Hepatocyte (in vitro differentiated cells): Measurements from ENCODE around the gene SDK1. TPM values are rescaled to one million over a fixed set of nuclear protein-coding genes. Genes with fewer than 3 reads are reported as not detected.

Experiments
- DNase-seq: peaks from one replicate; pipeline ENCODE4 v3.0.0-alpha.2; 2016; ENCODE audit warnings: low spot score
- H2AFZ ChIP-seq: fragments of 200-600 bp; sonication (generic); 2 replicates; pipeline ENCODE4 v1.6.0; 2016; ENCODE audit warnings: antibody characterized with exemption, mild to moderate bottlenecking
- H3K27ac ChIP-seq: fragments of 200-600 bp; sonication (generic); 2 replicates; pipeline ENCODE4 v1.5.1; 2016; ENCODE audit warnings: mild to moderate bottlenecking
- H3K27me3 ChIP-seq: fragments of 200-600 bp; sonication (generic); 2 replicates; pipeline ENCODE4 v1.6.1; 2016
- H3K36me3 ChIP-seq: fragments of 200-600 bp; sonication (generic); replicated peaks from 2 replicates; pipeline ENCODE4 v1.5.1; 2016; ENCODE audit warnings: low read depth; ENCODE audit not compliant: insufficient read depth
- H3K4me1 ChIP-seq: fragments of 200-600 bp; sonication (generic); 2 replicates; pipeline ENCODE4 v1.5.1; 2016; ENCODE audit warnings: mild to moderate bottlenecking, moderate library complexity; ENCODE audit not compliant: insufficient read depth
- H3K4me2 ChIP-seq: fragments of 200-600 bp; sonication (generic); 2 replicates; pipeline ENCODE4 v1.6.0; 2016
- H3K4me3 ChIP-seq: fragments of 200-600 bp; sonication (generic); 2 replicates; pipeline ENCODE4 v1.5.1; 2016; ENCODE audit warnings: mild to moderate bottlenecking
- H3K79me2 ChIP-seq: fragments of 200-600 bp; sonication (generic); 2 replicates; pipeline ENCODE4 v1.6.0; 2017; ENCODE audit warnings: mild to moderate bottlenecking
- H3K9me2 ChIP-seq: fragments of 200-600 bp; sonication (generic); replicated peaks from 2 replicates; pipeline ENCODE4 v1.6.0; 2017; ENCODE audit warnings: mild to moderate bottlenecking; ENCODE audit not compliant: insufficient read depth
- H3K9me3 ChIP-seq: fragments of 200-600 bp; sonication (generic); 2 replicates; pipeline ENCODE4 v1.5.1; 2016; ENCODE audit warnings: low read depth, mild to moderate bottlenecking
- H4K20me1 ChIP-seq: fragments of 200-600 bp; sonication (generic); 2 replicates; pipeline ENCODE4 v1.6.0; 2016; ENCODE audit warnings: mild to moderate bottlenecking; ENCODE audit not compliant: insufficient read depth, poor library complexity, severe bottlenecking
- CTCF ChIP-seq: fragments of 200-600 bp; sonication (generic); IDR thresholded peaks from 2 replicates; pipeline ENCODE4 v1.5.1; 2016; ENCODE audit warnings: antibody characterized with exemption, mild to moderate bottlenecking; ENCODE audit not compliant: poor library complexity
- EZH2 ChIP-seq: fragments of 200-600 bp; sonication (generic); IDR thresholded peaks from 2 replicates; pipeline ENCODE4 v1.6.1; 2016; ENCODE audit warnings: antibody characterized with exemption, mild to moderate bottlenecking, borderline replicate concordance
- EZH2phosphoT487 ChIP-seq: fragments of 200-600 bp; sonication (generic); IDR thresholded peaks from one replicate; pipeline ENCODE4 v1.6.1; 2018; ENCODE audit warnings: antibody characterized with exemption, mild to moderate bottlenecking, low read depth, moderate library complexity; ENCODE audit not compliant: unreplicated experiment, severe bottlenecking
- WGBS: methylation state at CpG from one replicate; pipeline ENCODE4 v1.1.6; 2016; ENCODE audit warnings: low lambda C conversion rate; ENCODE audit errors: missing lambda C conversion rate; 5-methylcytosine and 5-hydroxymethylcytosine counted together
- polyA plus RNA-seq: library from polyadenylated mRNA; unstranded; fragments of >200 nt; fragmentation: Nextera tagmentation; extraction: Ambion mirVana; gene quantifications from 2 replicates; pipeline ENCODE4 v1.2.1, GENCODE V29; 2016
- total RNA-seq: library from RNA; depleted of rRNA; stranded (reverse); fragments of >200 nt; gene quantifications from 2 replicates; pipeline ENCODE4 v1.2.3, GENCODE V29; 2014

Gene SDK1
- total and polyA plus RNA-seq, 2 experiments from 2014 or later = 4.3 to 10.0 TPM

GRCh38 chr7:4108951-4109350 is 807.9 kb downstream of the SDK1 start:
- Histone ChIP-seq H3K27me3 (no peaks in the 10 kb centered on the region), H3K79me2 (no peaks in the 10 kb centered on the region), H2AFZ (no peak overlapping the region), H3K9me2 (no peaks in the 10 kb centered on the region), H3K4me3 (no peak overlapping the region), H3K9me3 (no peaks in the 10 kb centered on the region), H4K20me1 (no peaks in the 10 kb centered on the region), H3K36me3 (no peaks in the 10 kb centered on the region), H3K27ac (no peak overlapping the region), H3K4me1 (no peaks in the 10 kb centered on the region), H3K4me2 (no peak overlapping the region)
- WGBS = 92% methylated on average over 9 of the region's 9 CpGs
- no peak for DNase-seq
- TF ChIP-seq CTCF (no peak), EZH2 (no peak), EZH2phosphoT487 (no peak)

- Histone ChIP-seq H3K9me2 (no peaks in the 10 kb centered on the region), H3K4me2 (no peak overlapping the region), H4K20me1 (no peaks in the 10 kb centered on the region), H3K27ac (no peak overlapping the region), H2AFZ (no peak overlapping the region), H3K4me3 (no peak overlapping the region), H3K36me3 (no peaks in the 10 kb centered on the region), H3K9me3 (no peaks in the 10 kb centered on the region), H3K79me2 (no peaks in the 10 kb centered on the region), H3K27me3 (no peaks in the 10 kb centered on the region), H3K4me1 (no peaks in the 10 kb centered on the region)
- 94% methylated on average over 16 of the region's 16 CpGs for WGBS
- no peak for DNase-seq
- TF ChIP-seq EZH2phosphoT487 = no peak
- no peak for TF ChIP-seq EZH2
- no peak for TF ChIP-seq CTCF
These were observed 808.5 kb downstream of the SDK1 start for GRCh38 chr7:4109481-4110110.

GRCh38 chr7:4110438-4110837 is 809.4 kb downstream of the SDK1 start:
- no peaks in the 10 kb centered on the region for H3K79me2 ChIP-seq
- no peak overlapping the region for H3K4me2 ChIP-seq
- no peak overlapping the region for H3K4me3 ChIP-seq
- DNase-seq = no peak
- no peaks in the 10 kb centered on the region for H4K20me1 ChIP-seq
- 92% methylated on average over 4 of the region's 4 CpGs for WGBS
- H3K9me3 ChIP-seq = no peaks in the 10 kb centered on the region
- no peak overlapping the region for H2AFZ ChIP-seq
- no peaks in the 10 kb centered on the region for H3K27me3 ChIP-seq
- no peaks in the 10 kb centered on the region for H3K36me3 ChIP-seq
- TF ChIP-seq EZH2phosphoT487 (no peak), CTCF (no peak), EZH2 (no peak)
- H3K27ac ChIP-seq = no peak overlapping the region
- H3K9me2 ChIP-seq = no peaks in the 10 kb centered on the region
- H3K4me1 ChIP-seq = no peaks in the 10 kb centered on the region

- Histone ChIP-seq H2AFZ (no peak overlapping the region), H3K36me3 (no peaks in the 10 kb centered on the region), H3K9me2 (no peaks in the 10 kb centered on the region), H3K4me3 (no peak overlapping the region), H3K4me2 (no peak overlapping the region), H4K20me1 (no peaks in the 10 kb centered on the region), H3K27ac (no peak overlapping the region), H3K27me3 (no peaks in the 10 kb centered on the region), H3K79me2 (no peaks in the 10 kb centered on the region), H3K9me3 (no peaks in the 10 kb centered on the region), H3K4me1 (no peaks in the 10 kb centered on the region)
- TF ChIP-seq EZH2 = no peak
- no peak for TF ChIP-seq EZH2phosphoT487
- DNase-seq = no peak
- 54% methylated on average over 5 of the region's 5 CpGs for WGBS
These were observed 810.1 kb downstream of the SDK1 start for GRCh38 chr7:4111166-4111565.
